GM10847 (cell line): ENCODE results near the gene ZXDC.

Source experiments
- POLR2A ChIP-seq: IDR thresholded peaks from 2 replicates; pipeline ENCODE4 v1.6.1; 2011; ENCODE audit not compliant: insufficient read length; ENCODE audit errors: extremely low read depth

The ZXDC gene

GRCh38 chr3:126474498-126475412 is 936 bp downstream of the ZXDC start:
- no peak for TF ChIP-seq POLR2A

- no peak for TF ChIP-seq POLR2A
These were observed 2.2 kb downstream of the ZXDC start for GRCh38 chr3:126473292-126474168.

GRCh38 chr3:126472277-126473006 is 3.2 kb downstream of the ZXDC start:
- no peak for TF ChIP-seq POLR2A

GRCh38 chr3:126469479-126469878 is 6.2 kb downstream of the ZXDC start:
- no peak for TF ChIP-seq POLR2A

GRCh38 chr3:126468028-126468891 is 7.4 kb downstream of the ZXDC start:
- no peak for TF ChIP-seq POLR2A

GRCh38 chr3:126467611-126467955 is 8.1 kb downstream of the ZXDC start:
- no peak for TF ChIP-seq POLR2A

GRCh38 chr3:126466886-126467610 is 8.6 kb downstream of the ZXDC start:
- no peak for TF ChIP-seq POLR2A

- TF ChIP-seq POLR2A = no peak
These were observed 9.7 kb downstream of the ZXDC start for GRCh38 chr3:126465928-126466544.

- no peak for TF ChIP-seq POLR2A
These were observed 10.7 kb downstream of the ZXDC start for GRCh38 chr3:126464997-126465396.

GRCh38 chr3:126464494-126464893 is 11.2 kb downstream of the ZXDC start:
- TF ChIP-seq POLR2A = no peak

GRCh38 chr3:126464093-126464492 is 11.6 kb downstream of the ZXDC start:
- TF ChIP-seq POLR2A = no peak

GRCh38 chr3:126463521-126463920 is 12.2 kb downstream of the ZXDC start:
- no peak for TF ChIP-seq POLR2A

- TF ChIP-seq POLR2A = no peak
These were observed 14.1 kb downstream of the ZXDC start for GRCh38 chr3:126461450-126462070.
